Activated CD8-positive, alpha-beta memory T cell treated with anti-CD3 and anti-CD28 coated beads, Interleukin-2, amount 10 ng/mL, durations not matched to agents 7 days and 5 days (primary cell): ENCODE measurements around the gene ATP5F1D. TPM values are rescaled to one million over a fixed set of nuclear protein-coding genes. Genes with fewer than 3 reads are reported as not detected.

Experiments
- ATAC-seq: fragments of 150-1000 bp; cut with Tn5 transposase; one replicate; pipeline ENCODE4 v1.10.0; 2021; ENCODE audit warnings: moderate library complexity
- CTCF ChIA-PET: fragments of 350-600 bp; sonication (Branson Sonifier 250); formaldehyde crosslinking; loops from one replicate; lab custom pipeline; 2021; ENCODE audit warnings: antibody characterized with exemption; lab: Charles Lee
- DNase-seq: peaks from one replicate; pipeline ENCODE4 v3.0.0-alpha.2; 2020
- H3K27ac Mint-ChIP-seq: one replicate; pipeline ENCODE4 v1.8.0; 2021; ENCODE audit warnings: mild to moderate bottlenecking, mixed read lengths
- H3K27me3 Mint-ChIP-seq: one replicate; pipeline ENCODE4 v1.8.0; 2021; ENCODE audit warnings: mixed read lengths
- H3K36me3 Mint-ChIP-seq: one replicate; pipeline ENCODE4 v1.8.0; 2021; ENCODE audit warnings: mild to moderate bottlenecking, mixed read lengths
- H3K4me1 Mint-ChIP-seq: one replicate; pipeline ENCODE4 v1.8.0; 2021; ENCODE audit warnings: mixed read lengths
- H3K4me3 Mint-ChIP-seq: one replicate; pipeline ENCODE4 v1.8.0; 2021; ENCODE audit warnings: mild to moderate bottlenecking, moderate library complexity, mixed read lengths
- H3K9me3 Mint-ChIP-seq: one replicate; pipeline ENCODE4 v1.8.0; 2022; ENCODE audit warnings: low read depth, mixed read lengths
- total RNA-seq, 2 experiments: library from RNA; stranded (reverse); gene quantifications; one replicate each; pipeline ENCODE4 v1.2.3, GENCODE V29; 2021

The ATP5F1D gene
- total RNA-seq, 2 experiments from 2014 or later, result 190 to 221 TPM

- Mint-ChIP-seq H3K27me3 (peaks cover 2% of the 10 kb centered on the region), H3K27ac (peak overlapping the region; percentile 89), H3K36me3 (peaks cover 45% of the 10 kb centered on the region), H3K4me1 (peaks cover 65% of the 10 kb centered on the region), H3K4me3 (peak overlapping the region; percentile 86), H3K9me3 (no peaks in the 10 kb centered on the region)
- ATAC-seq, result no peak
- CTCF ChIA-PET, result interaction anchor here (0.9 to 4.3 kb wide), 2 partner anchors 9 to 27 kb away, joined by 3 to 32 read pairs; no protein-coding TSS in a partner anchor
- no peak for DNase-seq
These were observed 29.4 kb downstream of the ATP5F1D start for GRCh38 chr19:1270854-1271527.

GRCh38 chr19:1271528-1272422 lies 30.2 kb downstream of the ATP5F1D start:
- Mint-ChIP-seq H3K9me3 (no peaks in the 10 kb centered on the region), H3K36me3 (peaks cover 46% of the 10 kb centered on the region), H3K27me3 (peaks cover 2% of the 10 kb centered on the region), H3K27ac (peak overlapping the region; percentile 89), H3K4me1 (peaks cover 67% of the 10 kb centered on the region), H3K4me3 (peak overlapping the region; percentile 86)
- ATAC-seq (no peak), DNase-seq (no peak)
- CTCF ChIA-PET, result interaction anchor here (0.9 to 4.3 kb wide), 3 partner anchors 8 to 28 kb away, joined by 3 to 32 read pairs (median 3); no protein-coding TSS in a partner anchor

GRCh38 chr19:1272423-1273262 lies 31.1 kb downstream of the ATP5F1D start:
- DNase-seq (no peak), ATAC-seq (no peak)
- peaks cover 64% of the 10 kb centered on the region for H3K4me1 Mint-ChIP-seq
- H3K27ac Mint-ChIP-seq, result peak overlapping the region; percentile 75
- H3K27me3 Mint-ChIP-seq, result no peaks in the 10 kb centered on the region
- H3K9me3 Mint-ChIP-seq, result no peaks in the 10 kb centered on the region
- CTCF ChIA-PET, result interaction anchor here (1.0 to 4.3 kb wide), 3 partner anchors 13 to 29 kb away, joined by 3 to 32 read pairs (median 4); no protein-coding TSS in a partner anchor
- H3K36me3 Mint-ChIP-seq, result peaks cover 46% of the 10 kb centered on the region
- H3K4me3 Mint-ChIP-seq, result peak overlapping the region; percentile 50

GRCh38 chr19:1273263-1274041 lies 31.9 kb downstream of the ATP5F1D start:
- peak overlapping the region; percentile 28 for H3K4me3 Mint-ChIP-seq
- peaks cover 61% of the 10 kb centered on the region for H3K4me1 Mint-ChIP-seq
- CTCF ChIA-PET, result interaction anchor here (0.6 to 4.3 kb wide), 4 partner anchors 14 to 30 kb away, joined by 3 to 32 read pairs (median 4); no protein-coding TSS in a partner anchor
- no peaks in the 10 kb centered on the region for H3K9me3 Mint-ChIP-seq
- H3K27ac Mint-ChIP-seq, result peak overlapping the region; percentile 75
- DNase-seq, result no peak
- no peak for ATAC-seq
- H3K27me3 Mint-ChIP-seq, result no peaks in the 10 kb centered on the region
- peaks cover 46% of the 10 kb centered on the region for H3K36me3 Mint-ChIP-seq

- peaks cover 56% of the 10 kb centered on the region for H3K4me1 Mint-ChIP-seq
- H3K36me3 Mint-ChIP-seq, result peaks cover 46% of the 10 kb centered on the region
- H3K4me3 Mint-ChIP-seq, result peak overlapping the region; percentile 55
- ATAC-seq (no peak), DNase-seq (no peak)
- no peaks in the 10 kb centered on the region for H3K27me3 Mint-ChIP-seq
- CTCF ChIA-PET, result interaction anchor here (0.6 to 4.3 kb wide), 4 partner anchors 14 to 31 kb away, joined by 3 to 32 read pairs (median 4); no protein-coding TSS in a partner anchor
- peak overlapping the region; percentile 64 for H3K27ac Mint-ChIP-seq
- no peaks in the 10 kb centered on the region for H3K9me3 Mint-ChIP-seq
These were observed 32.7 kb downstream of the ATP5F1D start for GRCh38 chr19:1274081-1274851.

GRCh38 chr19:1274852-1275259 lies 33.3 kb downstream of the ATP5F1D start:
- H3K4me3 Mint-ChIP-seq, result peak overlapping the region; percentile 55
- no peak for ATAC-seq
- H3K27ac Mint-ChIP-seq, result peak overlapping the region; percentile 64
- no peaks in the 10 kb centered on the region for H3K27me3 Mint-ChIP-seq
- H3K9me3 Mint-ChIP-seq, result no peaks in the 10 kb centered on the region
- H3K36me3 Mint-ChIP-seq, result peaks cover 48% of the 10 kb centered on the region
- no peak for DNase-seq
- H3K4me1 Mint-ChIP-seq, result peaks cover 59% of the 10 kb centered on the region
- CTCF ChIA-PET, result interaction anchor here (1.0 to 4.3 kb wide), 7 partner anchors 9 to 34 kb away, joined by 3 to 32 read pairs (median 4); no protein-coding TSS in a partner anchor

- peaks cover 56% of the 10 kb centered on the region for H3K4me1 Mint-ChIP-seq
- CTCF ChIA-PET, result interaction anchor here (1.0 to 1.5 kb wide), 5 partner anchors 9 to 35 kb away, joined by 3 to 16 read pairs (median 4); no protein-coding TSS in a partner anchor
- H3K27me3 Mint-ChIP-seq, result no peaks in the 10 kb centered on the region
- H3K27ac Mint-ChIP-seq, result peak within 1 kb of the TSS; percentile 88
- DNase-seq (peak; percentile 98), ATAC-seq (peak; percentile 87)
- H3K9me3 Mint-ChIP-seq, result no peaks in the 10 kb centered on the region
- H3K36me3 Mint-ChIP-seq, result peaks cover 43% of the 10 kb centered on the region
- H3K4me3 Mint-ChIP-seq, result peak within 1 kb of the TSS; percentile 74
These were observed 33.9 kb downstream of the ATP5F1D start, which contains the start of gene FAM174C for GRCh38 chr19:1275260-1275975. Gene FAM174C, plus strand, starts transcription at chr19:1275530. Its CDS starts 20 bp downstream, at chr19:1275550.

GRCh38 chr19:1275976-1276627 lies 34.6 kb downstream of the ATP5F1D start:
- no peak for ATAC-seq
- CTCF ChIA-PET, result interaction anchor here (0.6 to 1.5 kb wide), 4 partner anchors 10 to 517 kb away, joined by 3 to 12 read pairs (median 4); no protein-coding TSS in a partner anchor
- no peak for DNase-seq
- Mint-ChIP-seq H3K27ac (peak overlapping the region; percentile 88), H3K36me3 (peaks cover 37% of the 10 kb centered on the region), H3K4me1 (peaks cover 50% of the 10 kb centered on the region), H3K9me3 (no peaks in the 10 kb centered on the region), H3K4me3 (peak overlapping the region; percentile 74), H3K27me3 (no peaks in the 10 kb centered on the region)

GRCh38 chr19:1276628-1277022 lies 35.1 kb downstream of the ATP5F1D start:
- H3K4me1 Mint-ChIP-seq, result peaks cover 44% of the 10 kb centered on the region
- DNase-seq (peak; percentile 62), ATAC-seq (no peak)
- CTCF ChIA-PET, result interaction anchor here (0.6 to 5.1 kb wide), 3 partner anchors 30 to 517 kb away, joined by 3 to 40 read pairs (median 3); no protein-coding TSS in a partner anchor
- H3K9me3 Mint-ChIP-seq, result no peaks in the 10 kb centered on the region
- H3K36me3 Mint-ChIP-seq, result peaks cover 31% of the 10 kb centered on the region
- peak overlapping the region; percentile 88 for H3K27ac Mint-ChIP-seq
- H3K4me3 Mint-ChIP-seq, result peak overlapping the region; percentile 74
- H3K27me3 Mint-ChIP-seq, result no peaks in the 10 kb centered on the region

- H3K27me3 Mint-ChIP-seq, result no peaks in the 10 kb centered on the region
- peak overlapping the region; percentile 74 for H3K4me3 Mint-ChIP-seq
- peaks cover 27% of the 10 kb centered on the region for H3K36me3 Mint-ChIP-seq
- H3K4me1 Mint-ChIP-seq, result peaks cover 40% of the 10 kb centered on the region
- no peaks in the 10 kb centered on the region for H3K9me3 Mint-ChIP-seq
- ATAC-seq (no peak), DNase-seq (no peak)
- CTCF ChIA-PET, result interaction anchor here (0.9 to 5.1 kb wide), 3 partner anchors 33 to 160 kb away, joined by 3 to 40 read pairs (median 7); no protein-coding TSS in a partner anchor
- peak overlapping the region; percentile 88 for H3K27ac Mint-ChIP-seq
These were observed 35.5 kb downstream of the ATP5F1D start for GRCh38 chr19:1277061-1277460.
